Panc1 (cell line): ENCODE measurements around the gene EME2.

Experiments used
- CTCF ChIP-seq: fragments of 450-650 bp; IDR thresholded peaks from 2 replicates; pipeline ENCODE4 v1.5.1; 2017; ENCODE audit warnings: mild to moderate bottlenecking
- POLR2AphosphoS5 ChIP-seq: IDR thresholded peaks from 2 replicates; pipeline ENCODE4 v1.6.1; 2012; ENCODE audit warnings: mild to moderate bottlenecking, low read depth, low read length, moderate library complexity
- REST ChIP-seq, 2 experiments: IDR thresholded peaks; 2 replicates each; pipeline ENCODE4 v1.6.1; 2011 to 2012; ENCODE audit warnings: low read depth in 2 of 2, control low read depth in 1 of 2, low read length in 1 of 2, mild to moderate bottlenecking in 1 of 2, moderate library complexity in 1 of 2; ENCODE audit not compliant: insufficient read depth in 1 of 2
- SIN3A ChIP-seq: IDR thresholded peaks from 2 replicates; pipeline ENCODE4 v1.6.1; 2012; ENCODE audit warnings: low read depth, mild to moderate bottlenecking, low read length, moderate library complexity, borderline replicate concordance; ENCODE audit not compliant: insufficient read depth

DNA sequence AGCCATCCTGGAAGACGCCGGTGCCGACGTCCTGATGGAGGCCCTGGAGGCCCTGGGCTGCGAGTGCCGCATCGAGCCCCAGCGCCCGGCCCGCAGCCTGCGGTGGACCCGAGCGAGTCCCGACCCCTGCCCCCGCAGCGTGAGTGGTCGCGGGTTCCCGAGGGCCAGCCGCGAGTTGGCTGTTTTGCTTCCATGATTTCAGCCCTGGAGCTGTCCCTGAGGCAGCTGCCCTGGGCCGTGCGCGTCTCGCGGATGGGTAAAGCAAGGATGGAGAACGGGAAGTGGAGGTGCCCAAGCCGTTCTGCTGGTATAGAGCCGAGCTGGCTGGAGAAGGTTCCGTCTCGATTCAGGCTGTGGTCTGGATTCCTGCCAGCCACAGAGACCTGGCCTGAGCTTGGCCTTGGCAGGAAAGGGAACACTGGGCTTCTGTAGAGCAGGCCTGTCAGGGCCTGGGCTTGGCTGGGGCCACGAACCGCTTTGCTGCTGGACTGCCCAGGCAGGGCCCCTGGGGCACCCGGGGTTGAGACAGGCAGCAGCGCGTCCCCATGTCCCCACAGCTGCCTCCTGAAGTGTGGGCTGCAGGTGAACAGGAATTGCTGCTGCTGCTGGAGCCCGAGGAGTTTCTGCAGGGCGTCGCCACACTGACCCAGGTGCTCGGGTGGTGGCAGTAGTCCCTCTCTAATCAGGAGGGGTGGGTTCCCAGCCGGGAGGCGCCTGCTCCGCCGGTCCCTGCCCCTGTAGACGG, 1.3 kb downstream of the EME2 start:
- TF ChIP-seq CTCF (no peak; the same call in 1 of the 2 replicates), REST (IDR thresholded peaks at IDR 0.05; ENCODE audit: insufficient read depth in 1 of 2, low read depth in 2 of 2, low read length in 1 of 2) (no peak), POLR2AphosphoS5 (no peak), SIN3A (no peak)
